Stimulated activated CD8-positive, alpha-beta memory T cell treated with anti-CD3 and anti-CD28 coated beads, Interleukin-15, amount 100 ng/mL, for 4 hours (primary cell): Measurements from ENCODE around the gene ADCY5.

Experiments
- DNase-seq, 2 donors: peaks; one replicate each; pipeline ENCODE4 v3.0.0-alpha.2; 2020; ENCODE audit warnings: low read depth in 2 of 2

ADCY5 gene

DNA sequence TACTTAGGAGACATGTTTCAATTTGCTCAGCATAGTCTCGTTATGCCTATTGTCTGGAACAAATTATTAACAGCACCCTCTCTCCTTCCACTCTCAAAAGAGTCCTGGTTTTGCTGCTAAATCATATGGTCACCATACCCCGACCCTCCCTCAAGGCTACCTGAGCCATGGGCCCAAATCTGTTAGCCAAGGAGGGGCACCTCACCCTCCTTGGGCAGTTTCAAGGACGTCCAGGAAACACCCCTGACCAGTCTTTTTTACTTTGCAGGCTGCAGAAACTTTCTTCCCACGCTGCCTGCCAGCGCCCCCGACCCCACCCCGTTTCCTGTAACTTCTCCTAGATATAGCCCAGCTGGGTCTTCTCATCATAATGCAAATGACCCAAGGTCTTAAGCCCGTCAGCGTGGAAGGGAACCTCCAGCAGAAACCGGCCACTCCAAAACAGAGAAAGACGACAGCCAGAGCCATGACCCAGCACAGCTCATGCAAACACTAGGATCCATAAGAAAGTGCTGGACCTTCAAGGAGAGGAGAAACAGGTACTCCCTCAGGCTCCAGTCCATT, 62.3 kb downstream of the ADCY5 start:
- DNase-seq = no peak

GRCh38 chr3:123385981-123386380, 62.9 kb downstream of the ADCY5 start:
- no peak for DNase-seq

DNA sequence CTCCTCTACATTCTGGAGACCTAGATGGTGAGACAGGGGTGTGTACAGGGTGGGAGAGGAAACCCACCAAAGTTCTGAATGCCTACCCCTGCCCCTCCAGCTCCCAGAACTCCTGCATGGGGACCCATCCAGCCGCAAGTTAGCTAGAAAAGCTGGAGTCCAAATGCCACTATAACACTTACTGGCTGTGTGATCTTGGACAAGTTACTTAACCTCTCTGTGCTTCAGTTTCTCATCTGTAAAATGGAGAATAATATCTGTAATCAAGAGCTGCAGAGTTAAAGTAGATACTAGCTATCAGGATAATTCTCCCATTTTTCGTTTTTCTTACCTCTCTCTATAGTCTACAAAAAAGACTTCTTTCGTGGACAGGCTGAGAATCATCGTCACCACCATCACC, 63.4 kb downstream of the ADCY5 start:
- no peak for DNase-seq

GRCh38 chr3:123385001-123385401, 63.9 kb downstream of the ADCY5 start:
- DNase-seq = no peak

- no peak for DNase-seq
These were observed 64.6 kb downstream of the ADCY5 start for GRCh38 chr3:123384256-123384655.

GRCh38 chr3:123383091-123384053, 65.5 kb downstream of the ADCY5 start:
- DNase-seq = no peak

DNA sequence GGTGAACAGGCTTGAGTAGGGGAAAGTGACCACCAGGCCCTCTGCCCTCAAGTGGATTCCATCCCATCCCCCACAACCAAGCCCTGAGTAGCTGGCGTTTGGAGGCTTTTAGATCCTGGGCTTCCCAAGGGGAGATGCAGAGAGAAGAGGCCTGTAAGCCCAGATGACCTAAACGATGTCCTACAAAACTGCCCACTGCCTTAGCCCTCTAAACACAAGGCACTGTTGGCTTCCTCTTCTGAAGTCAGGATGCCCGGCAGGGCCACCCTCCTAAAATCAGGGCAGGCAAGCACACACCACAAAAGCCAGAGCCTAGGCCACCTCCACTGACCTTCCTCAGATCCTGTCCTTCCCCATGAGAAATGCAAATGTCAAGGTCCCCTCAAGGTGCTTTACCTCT, 68.6 kb downstream of the ADCY5 start:
- DNase-seq = no peak

DNA sequence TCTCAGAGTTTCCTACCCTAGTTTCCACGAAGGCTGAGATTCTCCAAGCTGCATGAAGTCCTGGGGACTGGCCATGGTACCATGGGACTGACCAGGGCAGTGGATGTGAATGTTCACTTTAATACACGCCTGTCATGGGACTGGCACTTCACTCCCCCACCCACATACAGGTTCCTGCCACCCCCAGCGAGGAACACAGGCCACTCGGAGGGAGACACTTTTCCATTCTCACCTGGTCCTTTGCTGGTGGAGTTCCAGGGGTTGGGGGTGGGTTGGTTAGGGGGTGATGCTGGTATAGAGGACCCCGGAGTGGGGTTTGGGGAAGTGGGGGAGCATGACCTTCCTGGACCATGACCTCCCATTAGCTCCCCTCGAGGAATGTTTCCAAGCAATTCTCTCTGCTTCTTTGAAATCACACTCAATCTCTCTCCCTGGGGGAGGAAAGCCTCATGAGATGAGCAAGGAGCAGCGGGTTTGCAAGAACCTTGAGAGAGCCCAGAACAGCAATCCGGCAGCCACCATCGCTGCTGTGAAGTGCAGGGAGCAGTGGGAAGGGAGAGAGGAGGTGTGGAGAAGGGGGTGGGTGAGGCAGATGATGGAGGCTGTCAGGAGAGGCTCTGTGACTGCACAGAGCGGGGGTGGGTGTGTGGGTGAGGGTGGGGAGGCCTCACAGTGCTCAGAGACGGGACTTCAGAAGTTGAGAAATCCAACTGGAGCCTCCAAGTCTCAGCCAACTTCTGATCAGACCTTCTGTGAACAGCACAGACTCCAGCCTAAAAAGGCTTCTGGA, 69.7 kb downstream of the ADCY5 start:
- no peak for DNase-seq

GRCh38 chr3:123378409-123378915, 70.4 kb downstream of the ADCY5 start:
- no peak for DNase-seq

GRCh38 chr3:123377243-123377740, 71.6 kb downstream of the ADCY5 start:
- no peak for DNase-seq

GRCh38 chr3:123376451-123377242, 72.2 kb downstream of the ADCY5 start:
- no peak for DNase-seq

GRCh38 chr3:123375014-123375940, 73.6 kb downstream of the ADCY5 start:
- DNase-seq = no peak

DNA sequence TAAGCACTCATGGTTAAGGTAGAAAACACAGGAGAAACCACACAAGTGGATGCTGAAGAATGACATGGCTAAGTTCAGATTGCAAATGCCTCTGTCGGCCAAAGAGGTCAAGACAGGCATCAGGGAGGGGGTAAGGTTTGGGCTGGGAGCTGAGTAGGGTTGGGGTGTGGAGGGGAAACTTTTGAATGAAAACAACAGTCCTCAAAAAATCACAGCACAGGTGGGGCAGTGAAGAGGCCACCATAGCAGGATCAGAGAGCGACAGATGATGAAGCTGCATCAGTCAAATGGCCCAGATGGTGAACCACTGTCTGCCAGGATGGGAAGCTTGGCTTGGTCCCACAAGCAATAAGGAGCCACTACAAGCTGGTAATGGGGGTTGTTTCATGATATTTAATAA, 74.9 kb downstream of the ADCY5 start:
- no peak for DNase-seq

- DNase-seq = no peak
These were observed 75.4 kb downstream of the ADCY5 start for GRCh38 chr3:123373474-123373987.

- no peak for DNase-seq
These were observed 76.0 kb downstream of the ADCY5 start for GRCh38 chr3:123372686-123373473.

GRCh38 chr3:123371859-123372685, 76.8 kb downstream of the ADCY5 start:
- no peak for DNase-seq

DNA sequence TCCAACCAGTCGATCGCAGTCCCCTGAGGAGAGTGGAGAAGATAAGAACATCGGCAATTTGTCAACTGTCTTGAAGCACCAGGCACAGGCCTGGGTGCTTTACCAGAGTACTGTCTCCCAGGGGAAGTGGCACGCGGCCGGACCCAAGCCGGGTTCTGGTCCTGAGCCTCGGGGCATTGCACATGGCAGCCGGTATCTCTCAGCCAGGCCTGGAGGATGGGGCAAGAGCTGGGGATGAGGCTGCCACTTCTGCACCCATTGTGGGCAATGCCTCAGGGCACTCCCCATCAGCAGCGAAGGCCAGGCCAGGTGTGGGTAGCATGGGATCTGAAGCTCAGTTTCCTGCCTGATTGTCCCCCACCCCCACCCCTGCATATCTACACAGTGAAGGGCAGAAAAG, 77.5 kb downstream of the ADCY5 start:
- DNase-seq = no peak

GRCh38 chr3:123370819-123371218, 78.1 kb downstream of the ADCY5 start:
- no peak for DNase-seq
